Upper lobe of left lung (tissue), 4 donors: ENCODE data around the gene OXNAD1.

Experiments
- EP300 ChIP-seq, 4 donors: sonication (generic); formaldehyde crosslinking; IDR thresholded peaks; one replicate each; pipeline ENCODE4 v1.5.1; 2017; ENCODE audit warnings: antibody characterized with exemption in 4 of 4, control low read depth in 2 of 4
- POLR2A ChIP-seq, 4 donors: fragments of 450-650 bp; IDR thresholded peaks; one replicate each; pipeline ENCODE4 v1.5.1; 2016 to 2017; ENCODE audit warnings: antibody characterized with exemption in 4 of 4, mild to moderate bottlenecking in 2 of 4
- TF ChIP-seq, protein P1 (sequence below), 6 experiments: fragments of 450-650 bp in 4 of 6; fragments of 200-600 bp in 2 of 6; sonication (generic) in 2 of 6; IDR thresholded peaks; one replicate each; pipeline ENCODE4 v1.5.1; 2016 to 2019; ENCODE audit warnings: antibody characterized with exemption in 6 of 6

DNA sequence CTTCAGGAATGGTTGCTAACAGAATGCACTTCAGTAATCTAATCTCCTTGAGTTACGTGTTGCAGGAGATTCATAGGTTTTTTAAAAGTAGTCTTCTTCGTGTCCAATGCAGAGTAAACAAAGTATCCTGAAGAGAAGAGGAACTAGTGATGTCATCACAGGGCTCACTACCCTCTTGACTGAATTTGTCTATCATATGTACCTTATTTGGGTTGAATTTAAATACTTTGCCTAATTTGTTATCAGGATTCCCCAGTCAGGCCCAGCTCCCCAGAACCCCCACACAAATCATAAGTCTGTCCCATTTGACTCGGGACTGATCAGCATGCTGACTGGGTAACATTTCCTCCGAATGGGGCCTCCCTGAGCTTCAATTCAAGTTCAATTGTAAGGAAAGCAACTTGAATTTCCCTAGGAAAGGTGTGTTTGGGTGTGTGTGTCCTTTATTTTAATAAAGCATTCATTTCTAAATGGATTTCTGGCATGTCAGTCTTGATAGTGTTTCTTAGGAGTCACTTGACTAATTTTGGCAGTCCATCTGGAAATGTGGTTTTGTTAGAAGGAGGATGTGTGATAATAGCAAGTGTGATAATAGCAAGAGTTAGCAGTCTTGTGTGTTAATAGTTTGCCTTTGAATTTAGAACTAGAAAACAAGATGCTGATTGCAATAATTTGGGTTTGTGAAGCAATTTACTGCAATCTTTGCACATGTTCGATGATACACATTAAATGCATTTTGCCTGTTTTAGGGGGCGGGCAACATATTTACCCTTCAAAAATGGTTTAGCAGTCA is 21.9 kb downstream of the OXNAD1 start:
- TF ChIP-seq, protein P1, sequence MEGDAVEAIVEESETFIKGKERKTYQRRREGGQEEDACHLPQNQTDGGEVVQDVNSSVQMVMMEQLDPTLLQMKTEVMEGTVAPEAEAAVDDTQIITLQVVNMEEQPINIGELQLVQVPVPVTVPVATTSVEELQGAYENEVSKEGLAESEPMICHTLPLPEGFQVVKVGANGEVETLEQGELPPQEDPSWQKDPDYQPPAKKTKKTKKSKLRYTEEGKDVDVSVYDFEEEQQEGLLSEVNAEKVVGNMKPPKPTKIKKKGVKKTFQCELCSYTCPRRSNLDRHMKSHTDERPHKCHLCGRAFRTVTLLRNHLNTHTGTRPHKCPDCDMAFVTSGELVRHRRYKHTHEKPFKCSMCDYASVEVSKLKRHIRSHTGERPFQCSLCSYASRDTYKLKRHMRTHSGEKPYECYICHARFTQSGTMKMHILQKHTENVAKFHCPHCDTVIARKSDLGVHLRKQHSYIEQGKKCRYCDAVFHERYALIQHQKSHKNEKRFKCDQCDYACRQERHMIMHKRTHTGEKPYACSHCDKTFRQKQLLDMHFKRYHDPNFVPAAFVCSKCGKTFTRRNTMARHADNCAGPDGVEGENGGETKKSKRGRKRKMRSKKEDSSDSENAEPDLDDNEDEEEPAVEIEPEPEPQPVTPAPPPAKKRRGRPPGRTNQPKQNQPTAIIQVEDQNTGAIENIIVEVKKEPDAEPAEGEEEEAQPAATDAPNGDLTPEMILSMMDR (IDR thresholded peaks at IDR 0.05): no peak
- TF ChIP-seq POLR2A (IDR thresholded peaks at IDR 0.05) (no peak), EP300 (IDR thresholded peaks at IDR 0.05) (no peak)
